HG02763 (cell line): ENCODE measurements around the gene CNDP1.

ENCODE experiments used
- ATAC-seq: cut with Tn5 transposase; IDR thresholded peaks from one replicate; pipeline ENCODE4 v1.9.1; 2021; ENCODE audit warnings: mild to moderate bottlenecking, moderate library complexity; ENCODE audit not compliant: unreplicated experiment

CNDP1 gene

DNA sequence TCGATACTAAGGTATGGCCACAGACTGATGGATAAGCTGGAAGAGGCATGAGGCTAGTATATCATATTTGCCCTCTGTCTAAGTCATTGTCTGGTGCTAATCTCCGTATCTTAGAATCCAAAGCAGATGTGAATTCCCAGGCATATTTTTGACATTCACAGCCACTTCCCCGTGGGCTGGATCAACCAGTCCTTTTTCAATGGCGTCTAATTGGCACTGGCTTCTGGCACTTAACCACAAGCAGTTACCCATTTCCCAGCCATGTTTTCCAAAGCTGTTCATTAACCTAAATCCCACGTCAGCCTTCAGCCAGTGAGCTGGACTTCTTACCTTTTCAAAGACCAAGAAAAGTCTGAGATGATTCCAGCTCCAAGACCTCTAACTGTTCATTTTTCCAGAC is 42.7 kb downstream of the CNDP1 start:
- no peak for ATAC-seq

DNA sequence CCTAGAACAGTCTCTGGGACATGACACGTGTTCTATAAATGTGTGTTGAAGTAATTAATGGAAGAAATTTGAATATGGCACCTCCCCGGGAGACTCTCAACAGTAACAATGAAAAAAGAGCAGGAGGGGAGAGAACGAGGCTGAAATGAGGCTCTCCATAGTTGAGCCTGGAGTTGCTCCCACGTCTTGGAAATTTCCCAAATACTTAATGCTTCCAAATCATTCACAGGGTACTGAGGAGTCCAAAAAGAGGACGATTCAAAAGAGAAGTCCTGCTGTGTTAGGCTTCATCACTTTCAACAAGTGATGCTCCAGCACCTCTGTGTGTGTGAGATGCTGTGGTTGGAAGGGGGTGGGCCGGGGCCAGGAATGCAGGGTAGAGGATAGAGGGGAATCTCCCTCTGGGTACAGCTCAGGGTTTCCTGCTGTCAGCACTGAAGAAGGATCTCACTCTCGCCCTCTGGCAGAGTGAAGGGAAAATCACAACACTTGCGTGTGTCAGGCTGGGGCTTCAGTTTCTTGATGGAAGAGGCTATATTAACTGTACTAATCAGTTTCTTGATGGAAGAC is 45.3 kb downstream of the CNDP1 start:
- ATAC-seq = no peak

DNA sequence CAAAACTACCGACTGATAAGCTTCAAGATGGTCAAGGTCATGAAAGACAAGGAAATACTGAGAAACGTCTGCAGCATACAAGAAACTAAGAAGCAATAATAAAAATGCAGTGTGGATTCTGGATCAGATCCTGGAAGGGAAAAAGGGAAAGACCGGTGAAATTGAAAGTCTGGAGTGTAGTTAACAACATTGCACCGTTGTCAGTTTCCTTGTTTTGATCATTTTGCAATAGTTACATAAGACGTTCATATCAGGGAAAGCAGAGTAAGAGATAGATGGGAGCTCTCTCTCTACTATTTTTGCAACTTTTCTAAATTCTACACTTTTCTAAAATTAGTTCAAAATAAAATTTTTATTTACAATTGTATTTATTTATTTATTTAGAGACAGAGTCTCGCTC is 48.3 kb downstream of the CNDP1 start:
- no peak for ATAC-seq

DNA sequence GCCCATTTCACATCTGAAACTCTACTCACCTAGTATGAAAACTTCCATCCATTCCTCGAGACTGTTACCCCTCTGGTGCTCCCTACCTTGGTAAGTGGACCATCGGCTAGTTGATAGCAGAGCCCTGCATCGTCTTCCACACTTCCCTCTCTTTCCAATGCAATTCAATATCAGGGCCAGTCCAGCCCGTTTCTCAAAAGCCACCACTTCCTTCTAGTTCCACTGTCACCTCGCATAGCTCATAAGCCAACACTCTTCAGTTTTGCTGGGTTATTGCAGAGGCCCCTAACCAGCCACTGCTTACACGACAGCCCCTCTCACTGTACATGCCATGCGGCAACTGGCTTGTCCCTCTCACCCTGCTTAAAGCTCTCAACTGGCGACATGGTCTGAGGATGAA is 53.1 kb downstream of the CNDP1 start:
- no peak for ATAC-seq

DNA sequence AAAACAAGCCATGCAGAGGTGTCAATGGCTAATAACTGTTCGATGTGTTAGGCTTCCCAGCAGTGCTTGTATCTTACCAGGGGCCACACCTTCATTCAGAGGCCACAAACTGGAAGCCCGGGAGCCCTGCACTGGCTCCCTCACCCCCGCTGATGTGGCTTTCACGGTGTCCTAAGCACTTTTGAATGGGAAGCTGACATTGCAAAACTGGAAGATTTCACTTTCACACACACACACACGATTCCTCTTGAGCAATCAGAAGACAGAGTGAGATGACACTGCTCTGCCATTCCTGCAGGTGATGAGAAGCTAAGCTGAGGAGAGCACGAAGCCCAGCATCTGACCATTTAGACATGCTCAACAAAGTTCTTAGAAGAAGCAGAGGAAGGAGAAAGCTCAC is 54.7 kb downstream of the CNDP1 start:
- ATAC-seq = no peak

DNA sequence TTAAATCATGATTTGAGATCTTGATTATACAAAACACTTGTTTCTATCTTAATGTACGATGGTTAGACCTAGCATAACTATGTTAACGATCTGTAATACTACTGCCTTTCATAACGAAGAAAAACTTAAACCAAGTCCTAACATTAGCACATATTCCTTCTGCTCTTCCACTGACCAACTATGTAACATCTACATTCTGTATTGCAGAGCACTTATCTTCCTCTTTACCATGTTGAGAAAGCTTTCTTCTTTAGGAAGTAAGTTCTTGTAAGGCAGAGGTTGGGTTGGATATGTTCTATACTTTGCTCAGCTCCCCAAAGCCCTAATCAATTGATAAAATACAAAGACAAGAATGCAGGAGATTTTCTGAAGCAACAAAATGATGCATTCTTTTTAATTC is 55.5 kb downstream of the CNDP1 start:
- ATAC-seq = no peak

DNA sequence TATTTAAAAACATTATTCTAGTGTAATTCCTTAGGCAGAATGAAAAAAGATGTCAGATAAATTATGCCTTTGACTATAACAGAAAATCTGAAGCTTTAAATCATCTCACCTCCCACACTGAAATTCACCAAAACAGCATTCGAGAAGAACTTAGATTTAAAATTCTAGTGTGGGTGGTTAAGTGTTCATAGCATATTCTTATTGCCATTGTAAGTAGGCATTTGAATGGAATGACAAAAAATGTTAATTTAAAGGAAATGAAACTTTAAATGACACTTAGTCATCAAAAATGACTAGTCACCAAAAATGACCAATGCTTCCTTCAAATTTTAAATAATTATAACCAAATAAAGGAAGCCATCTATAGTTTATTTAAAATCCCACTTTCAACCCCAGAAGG is 56.4 kb downstream of the CNDP1 start:
- no peak for ATAC-seq

DNA sequence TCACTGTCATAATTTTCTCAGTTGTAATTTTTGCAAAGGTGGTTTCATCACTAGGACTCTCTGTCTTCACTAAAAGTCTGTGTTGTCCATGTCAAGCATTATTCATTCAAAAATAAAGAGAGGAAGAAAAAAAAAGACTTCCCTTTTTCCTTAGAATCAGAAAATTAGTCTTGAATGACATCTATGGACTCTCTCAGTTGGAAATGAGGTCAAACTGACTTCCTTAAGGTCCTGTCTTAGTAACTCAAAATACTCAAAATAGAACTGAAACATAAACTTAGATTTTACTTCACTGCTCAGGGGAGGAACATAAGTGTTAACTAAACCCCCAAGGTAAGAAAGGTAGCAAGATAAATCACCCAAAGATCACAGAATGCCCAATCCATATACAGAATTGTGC is 61.1 kb downstream of the CNDP1 start:
- ATAC-seq = no peak

DNA sequence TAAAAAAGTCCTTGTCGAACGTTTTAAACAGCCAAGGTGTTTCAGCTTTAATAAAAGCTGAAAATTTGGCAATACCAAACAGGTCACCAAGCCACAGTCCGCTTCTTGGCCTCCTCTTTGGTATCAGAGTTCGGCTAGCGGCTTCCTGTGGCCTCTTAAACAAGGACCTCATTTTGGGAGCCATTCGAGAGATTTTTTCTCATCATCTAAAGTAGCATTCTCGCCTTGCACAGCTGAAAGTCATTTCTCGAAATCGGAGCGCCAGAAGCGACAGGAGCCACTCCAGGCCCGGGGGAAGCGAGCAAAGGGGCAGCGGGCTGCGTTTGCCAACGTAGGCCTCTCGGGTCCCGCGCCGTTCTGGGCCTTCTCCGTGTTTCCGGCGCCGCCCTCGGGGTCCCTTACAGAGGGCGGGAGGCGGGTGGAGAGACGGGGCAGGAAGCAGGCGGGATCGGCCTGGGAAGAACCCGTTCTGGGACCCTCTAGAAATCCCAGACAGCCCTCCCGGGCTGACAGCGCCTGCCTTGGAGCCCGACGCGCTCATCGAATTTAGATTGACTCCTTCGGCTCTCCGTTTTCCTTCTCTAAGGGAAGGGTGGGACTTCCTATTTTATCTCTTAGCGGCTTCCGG is 62.8 kb downstream of the CNDP1 start:
- peak; percentile 33 for ATAC-seq

DNA sequence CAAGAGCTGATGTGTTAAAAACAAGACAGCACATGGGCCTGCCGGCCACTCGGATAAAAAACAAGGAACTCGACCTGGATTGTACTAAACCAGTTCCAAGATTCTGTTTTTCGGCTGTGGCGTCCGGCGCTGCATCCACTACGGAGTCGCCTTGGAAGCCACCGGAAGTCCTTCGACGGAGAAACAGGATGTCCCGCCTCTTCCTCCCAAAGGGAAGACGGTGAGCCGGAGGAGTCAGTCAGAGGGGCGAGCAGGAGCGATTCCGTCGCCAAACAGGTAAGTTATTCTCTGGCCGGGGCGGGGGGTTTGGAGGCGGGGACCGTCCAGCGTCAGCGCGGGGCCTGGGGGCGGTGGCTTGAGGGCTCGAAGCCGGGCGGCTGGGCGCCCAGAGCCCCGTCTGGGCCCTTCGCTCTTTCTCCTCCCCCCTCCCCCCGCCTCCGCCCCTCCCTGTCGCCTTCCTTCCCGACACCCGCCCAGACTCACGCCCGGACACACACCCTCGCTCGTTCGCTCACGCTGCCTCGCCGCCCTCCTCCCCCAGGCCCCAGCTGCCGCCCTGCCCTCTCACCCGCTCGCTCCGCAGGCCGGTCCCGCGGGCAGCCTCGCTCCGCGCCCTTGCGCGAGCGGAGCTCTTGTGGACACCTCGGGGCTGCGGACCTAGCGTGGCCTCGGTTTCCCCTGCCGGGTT is 63.5 kb downstream of the CNDP1 start, which contains the start of gene ZNF407:
TSS of gene ZNF407 (plus strand) at position 209 of the 688 bp plus-strand sequence. CDS start 33,150 bp downstream, outside the sequence.
- peak; percentile 73 for ATAC-seq

DNA sequence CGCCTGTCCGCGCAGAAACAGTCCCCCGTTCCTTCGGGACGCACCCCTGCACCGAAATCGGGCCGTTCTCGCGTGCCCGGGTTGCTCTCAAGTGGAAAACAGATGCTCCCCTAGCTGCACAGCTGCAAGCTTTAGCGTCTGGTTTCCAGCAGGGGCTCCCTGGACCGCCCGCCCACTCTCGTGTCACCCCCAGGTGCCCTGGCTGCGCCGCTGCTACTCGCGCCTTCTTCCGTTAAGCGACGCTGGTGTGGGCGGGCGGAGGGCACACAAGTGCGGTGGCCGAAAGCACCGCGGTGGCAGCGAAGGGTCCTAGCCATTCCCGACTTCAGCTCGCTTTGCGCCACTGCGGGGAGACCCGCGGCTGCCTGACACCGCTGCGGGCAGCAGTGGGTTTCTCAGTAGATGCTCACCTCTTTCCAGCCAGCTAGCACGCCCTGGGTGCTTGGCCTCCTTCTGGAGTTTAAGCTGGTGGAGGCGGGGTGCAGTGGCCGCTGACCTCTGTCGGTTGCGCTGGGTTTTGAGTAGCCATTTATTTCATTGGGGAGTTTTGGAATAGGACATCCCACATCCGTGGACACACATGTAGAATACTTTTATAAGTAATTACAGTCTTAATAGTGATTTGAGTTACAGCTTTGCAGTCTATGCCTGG is 64.2 kb downstream of the CNDP1 start:
- ATAC-seq = peak; percentile 53

DNA sequence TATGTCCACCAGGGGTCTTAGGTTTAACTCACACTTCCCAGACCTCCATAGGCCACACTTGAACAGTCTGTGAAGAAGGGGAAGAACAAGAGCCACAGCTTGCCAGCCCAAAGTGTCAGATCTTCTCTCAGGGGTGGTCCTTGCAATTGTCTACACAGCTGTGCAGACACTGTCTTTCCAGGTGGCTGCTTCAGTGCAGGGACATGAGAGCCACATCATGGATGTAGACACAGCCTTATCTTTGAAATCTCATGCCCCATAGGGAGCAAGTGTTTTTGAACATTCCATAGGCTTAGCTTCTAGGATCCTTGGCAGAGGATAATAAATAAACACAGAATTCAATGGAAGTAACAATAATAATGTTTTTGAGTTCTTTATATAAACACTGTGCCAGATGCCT is 70.1 kb downstream of the CNDP1 start:
- no peak for ATAC-seq

DNA sequence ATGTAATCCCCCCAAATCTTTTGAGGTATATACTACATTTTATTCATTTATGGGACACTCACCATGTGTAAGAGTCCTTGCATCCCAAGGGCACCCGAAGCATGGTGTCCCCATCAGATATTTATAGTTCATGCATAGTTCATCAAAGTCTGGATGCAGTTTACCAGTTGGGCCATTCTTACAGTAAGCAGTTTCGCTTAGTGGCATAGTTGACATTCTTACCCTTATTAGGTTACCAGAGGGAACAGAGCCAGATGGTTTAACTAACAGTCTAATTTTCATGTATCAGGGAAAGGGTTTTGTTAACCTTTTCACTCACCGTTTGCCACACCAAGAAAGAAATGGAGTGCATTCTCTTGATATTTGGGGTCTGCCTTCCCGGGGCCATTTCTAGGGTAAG is 70.5 kb downstream of the CNDP1 start:
- no peak for ATAC-seq

DNA sequence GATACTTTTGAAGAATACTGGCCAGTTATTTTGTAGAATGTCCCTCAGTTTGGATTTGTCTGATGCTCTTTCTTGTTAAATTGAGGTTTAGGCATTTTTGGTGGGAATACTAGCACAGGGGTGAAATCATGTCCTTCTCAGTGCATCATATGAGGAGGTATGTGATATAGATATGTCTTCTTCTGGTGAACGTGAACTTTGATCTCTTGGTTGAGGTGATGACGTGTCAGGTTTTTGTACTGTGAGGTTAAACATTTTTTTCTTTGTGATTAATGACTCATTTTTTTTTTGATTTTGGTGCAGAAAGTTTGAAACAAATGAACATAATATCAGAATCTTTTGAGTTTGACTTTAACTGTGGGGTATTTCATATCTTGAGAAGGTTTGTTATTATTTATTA is 74.4 kb downstream of the CNDP1 start:
- no peak for ATAC-seq

DNA sequence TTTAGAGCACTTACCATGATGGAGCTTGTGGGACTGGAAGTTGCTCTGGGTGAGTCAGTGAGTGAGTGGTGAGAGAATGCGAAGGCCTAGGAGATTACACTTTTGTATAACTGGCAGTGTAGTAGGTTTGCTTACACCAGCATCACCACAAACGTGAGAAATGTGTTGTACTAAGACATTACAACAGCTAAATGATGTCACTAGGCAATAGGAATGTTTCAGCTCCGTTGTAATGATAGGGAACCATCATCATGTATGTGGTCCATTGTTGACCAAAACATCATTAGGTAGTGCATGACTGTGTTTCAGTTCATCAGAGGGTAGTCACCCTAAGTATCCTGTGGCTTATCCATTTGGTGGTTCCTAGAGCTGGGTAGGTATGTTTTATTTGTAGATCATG is 75.2 kb downstream of the CNDP1 start:
- ATAC-seq = no peak

DNA sequence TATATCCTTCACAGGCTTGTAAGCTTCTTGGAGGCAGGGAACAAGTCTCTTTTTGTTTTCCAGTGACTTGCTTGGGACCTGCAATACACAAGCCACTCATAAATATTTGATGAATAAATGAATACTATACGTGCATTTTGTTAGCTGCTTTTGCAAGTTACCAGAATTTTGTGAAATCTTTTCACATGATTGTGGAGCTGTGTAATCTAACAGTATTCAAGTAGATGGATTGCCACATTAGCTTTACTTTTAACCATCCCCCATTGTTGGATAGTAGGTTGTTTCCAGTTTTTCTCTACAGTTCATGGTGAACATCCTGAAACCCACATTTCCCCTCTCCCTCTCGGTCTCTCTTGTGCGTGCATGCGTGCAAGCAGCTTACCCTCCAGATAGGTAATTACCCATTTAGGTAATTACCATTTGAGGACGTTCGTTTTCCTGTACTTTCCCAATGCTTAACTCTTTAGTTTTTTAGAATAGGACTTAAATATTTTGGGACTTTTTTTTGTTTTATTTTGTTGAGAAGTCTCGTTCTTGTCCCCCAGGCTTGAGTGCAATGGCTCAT is 75.8 kb downstream of the CNDP1 start:
- ATAC-seq = no peak

DNA sequence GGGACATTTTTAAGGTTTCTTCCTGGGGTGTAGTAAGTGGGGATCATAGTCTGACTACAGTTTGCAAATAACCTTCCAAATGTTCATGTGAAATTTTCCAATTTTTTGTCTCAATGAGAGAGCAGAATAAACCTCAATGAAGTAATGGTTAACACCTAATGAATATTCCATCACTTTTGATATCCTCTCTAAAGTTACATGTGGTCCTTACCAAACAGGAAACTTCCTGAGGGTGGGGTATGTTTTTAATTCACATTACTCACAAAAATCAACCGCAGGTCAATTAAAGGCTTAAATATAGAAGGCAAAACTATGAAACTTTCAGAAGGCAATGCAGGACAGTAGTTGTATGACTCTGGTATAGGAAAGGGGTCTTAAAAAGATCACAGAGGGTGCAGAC is 76.6 kb downstream of the CNDP1 start:
- ATAC-seq = no peak

DNA sequence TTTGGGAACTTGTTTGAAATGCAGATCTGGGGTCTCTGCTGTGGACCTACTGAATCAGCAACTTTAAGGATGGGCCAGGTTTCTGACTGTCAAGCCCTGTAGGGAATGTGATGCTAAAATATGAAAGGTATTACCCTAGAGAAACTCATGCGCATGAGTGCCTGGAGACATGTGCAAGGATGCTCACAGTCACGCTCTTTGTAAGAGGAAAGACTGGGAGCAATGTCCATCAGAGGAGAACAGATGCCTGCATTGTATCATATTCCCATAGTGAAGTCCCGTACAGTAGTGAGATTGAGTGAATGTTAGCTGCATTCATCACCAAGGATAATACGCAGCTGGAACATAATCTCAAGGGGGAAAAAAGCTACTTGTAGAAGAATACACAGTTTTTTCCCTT is 77.5 kb downstream of the CNDP1 start:
- no peak for ATAC-seq

DNA sequence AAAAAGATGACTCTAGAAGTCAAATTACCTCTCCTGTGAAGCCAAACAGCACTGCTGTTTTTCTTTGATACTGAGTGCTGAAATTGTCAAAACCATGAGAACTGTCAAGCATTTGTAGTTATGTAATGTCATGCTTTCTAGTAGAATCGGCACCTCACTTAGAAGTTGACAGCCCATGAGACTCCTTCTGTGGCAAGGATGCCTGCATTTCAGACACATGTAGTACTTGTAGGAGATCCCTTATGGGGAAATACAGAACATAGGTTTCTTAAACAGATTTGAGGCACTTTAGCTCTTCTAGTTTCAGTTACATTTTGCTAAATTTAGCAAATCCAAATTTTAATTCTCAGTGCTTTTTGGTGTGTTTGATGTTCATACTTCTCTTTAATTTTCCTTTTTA is 79.1 kb downstream of the CNDP1 start:
- ATAC-seq = no peak

DNA sequence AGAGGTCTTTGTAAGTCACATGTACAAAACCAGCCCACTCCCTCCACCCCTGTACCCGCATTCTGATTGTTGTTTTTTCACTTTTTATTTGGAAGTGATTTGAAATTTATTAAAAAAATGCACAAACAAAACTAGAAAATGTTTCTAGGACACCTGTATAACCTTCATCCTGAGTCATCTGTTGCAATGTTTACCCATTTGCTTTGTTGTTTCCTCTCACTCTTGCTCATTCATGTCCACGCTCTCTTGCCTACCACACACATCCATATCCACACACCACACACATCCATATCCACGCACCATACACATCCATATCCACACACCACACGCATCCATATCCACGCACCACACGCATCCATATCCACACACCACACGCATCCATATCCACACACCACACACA is 82.2 kb downstream of the CNDP1 start:
- ATAC-seq = no peak

DNA sequence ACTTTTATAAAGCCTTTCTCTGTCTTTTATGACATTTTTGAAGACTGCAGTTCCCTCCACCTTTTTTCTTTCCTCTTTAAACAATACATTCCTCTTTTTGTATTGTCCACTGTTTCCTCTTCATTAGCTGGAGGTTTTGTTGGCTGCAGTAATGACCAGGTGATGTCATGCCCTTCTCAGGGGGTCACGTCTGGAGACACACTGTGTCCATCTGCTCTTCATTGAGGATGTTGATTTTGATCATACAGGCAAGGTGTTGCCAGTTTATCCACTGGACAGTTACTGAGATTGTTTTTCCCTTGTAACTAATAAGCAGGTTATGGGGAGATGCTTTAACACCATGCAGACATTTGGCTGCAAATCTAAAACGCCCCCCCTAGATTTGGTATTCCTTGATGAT is 83.2 kb downstream of the CNDP1 start:
- no peak for ATAC-seq

DNA sequence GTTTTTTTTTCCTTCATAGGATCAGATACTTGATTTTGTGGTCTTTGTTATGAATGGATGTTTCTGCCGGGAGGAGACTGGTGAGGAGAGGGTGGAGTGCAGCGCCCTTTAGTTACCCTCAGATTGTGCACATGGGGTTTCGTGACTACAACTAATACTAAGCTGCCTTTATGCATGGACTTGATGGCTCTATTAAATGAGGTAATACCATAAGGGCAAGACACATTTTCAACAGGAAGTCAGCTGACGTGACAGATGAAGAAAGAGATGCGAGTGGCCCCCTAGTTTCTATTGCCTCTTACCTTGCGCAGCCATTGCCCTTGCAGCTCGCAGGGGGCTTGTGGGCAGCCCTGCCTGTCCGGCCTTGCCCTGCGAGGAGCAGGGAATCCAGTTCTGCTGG is 87.8 kb downstream of the CNDP1 start:
- no peak for ATAC-seq
